SK-N-SH (cell line): ENCODE results near the gene TULP4. TPM values are rescaled to one million over a fixed set of nuclear protein-coding genes. Genes with fewer than 3 reads are reported as not detected.

Experiments used
- CTCF ChIA-PET: fragments of 300-600, 350-600 bp; formaldehyde crosslinking; extraction: SDS; loops from one replicate; lab custom pipeline; 2021; lab: Yijun Ruan, JAX
- POLR2A ChIA-PET: fragments of 350-600 bp; sonication (Branson Sonifier 250); formaldehyde crosslinking; extraction: SDS; loops from one replicate; lab custom pipeline; 2020; ENCODE audit warnings: antibody characterized with exemption, inconsistent platforms; lab: Yijun Ruan, JAX
- DNase-seq: peaks from one replicate; pipeline ENCODE4 v3.0.0; 2012
- H2AFZ ChIP-seq: fragments of 200-600 bp; sonication (generic); 2 replicates; pipeline ENCODE4 v1.8.1; 2016; ENCODE audit warnings: antibody characterized with exemption, mild to moderate bottlenecking, low read depth
- H3F3A ChIP-seq: fragments of 200-600 bp; sonication (generic); replicated peaks from 2 replicates; pipeline ENCODE3; 2016; ENCODE audit warnings: antibody characterized with exemption, mild to moderate bottlenecking; ENCODE audit not compliant: insufficient read depth
- H3K27ac ChIP-seq, 2 experiments: fragments of 200-500 bp in 1 of 2; fragments of 200-600 bp in 1 of 2; sonication (Bioruptor generic) in 1 of 2; sonication (generic), shearing (Covaris generic) in 1 of 2; 2 replicates each; pipeline versions ENCODE4 v1.5.1 to v1.6.1; 2014 to 2016; ENCODE audit warnings: low read depth in 2 of 2, inconsistent platforms in 1 of 2, low read length in 1 of 2, mild to moderate bottlenecking in 1 of 2, mixed read lengths in 1 of 2
- H3K27me3 ChIP-seq: fragments of 200-600 bp; sonication (generic), shearing (Covaris generic); 2 replicates; pipeline ENCODE4 v1.6.1; 2016; ENCODE audit warnings: mixed run types; ENCODE audit not compliant: insufficient read depth
- H3K36me3 ChIP-seq, 2 experiments: fragments of 200-500 bp in 1 of 2; fragments of 200-600 bp in 1 of 2; sonication (Bioruptor generic) in 1 of 2; sonication (generic) in 1 of 2; replicated peaks in 1 of 2; 2 replicates each; pipeline versions ENCODE3 to v1.5.1; 2014 to 2016; ENCODE audit warnings: low read length in 1 of 2, mild to moderate bottlenecking in 1 of 2; ENCODE audit not compliant: insufficient read depth in 2 of 2, control insufficient read depth in 1 of 2
- H3K4me1 ChIP-seq, 2 experiments: fragments of 200-500 bp in 1 of 2; fragments of 200-600 bp in 1 of 2; sonication (Bioruptor generic) in 1 of 2; sonication (generic), shearing (Covaris generic) in 1 of 2; 2 replicates each; pipeline versions ENCODE4 v1.5.1 to v1.6.1; 2014 to 2016; ENCODE audit warnings: low read depth in 1 of 2, low read length in 1 of 2, mixed run types in 1 of 2; ENCODE audit not compliant: insufficient read depth in 2 of 2, control insufficient read depth in 1 of 2
- H3K4me2 ChIP-seq: fragments of 200-600 bp; sonication (generic), shearing (Covaris generic); 2 replicates; pipeline ENCODE4 v1.6.1; 2017; ENCODE audit warnings: mixed run types
- H3K4me3 ChIP-seq, 2 experiments: fragments of 200-500 bp in 1 of 2; fragments of 200-600 bp in 1 of 2; sonication (Bioruptor generic) in 1 of 2; sonication (generic), shearing (Covaris generic) in 1 of 2; 2 replicates each; pipeline versions ENCODE4 v1.5.1 to v1.8.1; 2014 to 2016; ENCODE audit warnings: low read depth in 2 of 2, inconsistent platforms in 1 of 2, low read length in 1 of 2, mild to moderate bottlenecking in 1 of 2, mixed read lengths in 1 of 2, moderate library complexity in 1 of 2
- H3K79me2 ChIP-seq: fragments of 200-600 bp; sonication (generic); 2 replicates; pipeline ENCODE4 v1.8.1; 2017; ENCODE audit warnings: mild to moderate bottlenecking; ENCODE audit not compliant: insufficient read depth
- H3K9ac ChIP-seq: fragments of 200-600 bp; sonication (generic); 2 replicates; pipeline ENCODE4 v1.6.1; 2017; ENCODE audit warnings: mixed run types
- H3K9me2 ChIP-seq: fragments of 200-600 bp; sonication (generic); 2 replicates; pipeline ENCODE4 v1.6.1; 2017; ENCODE audit warnings: mixed run types
- H3K9me3 ChIP-seq: fragments of 200-600 bp; sonication (generic); 2 replicates; pipeline ENCODE4 v1.6.1; 2017; ENCODE audit warnings: mixed run types, mild to moderate bottlenecking, moderate library complexity
- H4K20me1 ChIP-seq: fragments of 200-600 bp; sonication (generic); 2 replicates; pipeline ENCODE4 v1.6.1; 2017; ENCODE audit warnings: mild to moderate bottlenecking, mixed run types; ENCODE audit not compliant: insufficient read depth
- ELF1 ChIP-seq: IDR thresholded peaks from 2 replicates; pipeline ENCODE4 v1.4.0; 2012
- FOSL2 ChIP-seq: IDR thresholded peaks from 2 replicates; pipeline ENCODE4 v1.4.0; 2012; ENCODE audit warnings: low read depth, mild to moderate bottlenecking, moderate library complexity, borderline replicate concordance
- FOXJ3 ChIP-seq: sonication (generic); formaldehyde crosslinking; IDR thresholded peaks from 2 replicates; pipeline ENCODE4 v1.5.1; 2020; ENCODE audit warnings: mild to moderate bottlenecking, missing genetic modification reagents
- FOXM1 ChIP-seq: IDR thresholded peaks from 2 replicates; pipeline ENCODE4 v1.4.0; 2012; ENCODE audit warnings: low read depth, mild to moderate bottlenecking
- JUND ChIP-seq: IDR thresholded peaks from 2 replicates; pipeline ENCODE4 v1.4.0; 2012
- POLR2AphosphoS5 ChIP-seq: IDR thresholded peaks from 2 replicates; pipeline ENCODE4 v1.6.1; 2012; ENCODE audit warnings: low read depth, low read length
- RCOR1 ChIP-seq: fragments of 150-350 bp; IDR thresholded peaks from 2 replicates; pipeline ENCODE4 v1.6.1; 2017; ENCODE audit warnings: antibody characterized with exemption, low read length
- RFX5 ChIP-seq: IDR thresholded peaks from 2 replicates; pipeline ENCODE4 v1.6.1; 2012; ENCODE audit warnings: mild to moderate bottlenecking, improper control_type of control experiment, low read length
- RXRA ChIP-seq: IDR thresholded peaks from 2 replicates; pipeline ENCODE4 v1.4.0; 2012; ENCODE audit warnings: low read depth, mild to moderate bottlenecking, borderline replicate concordance
- TEAD4 ChIP-seq: IDR thresholded peaks from 2 replicates; pipeline ENCODE4 v1.4.0; 2012; ENCODE audit warnings: mild to moderate bottlenecking, borderline replicate concordance; ENCODE audit not compliant: insufficient read depth
- USF2 ChIP-seq: fragments of 150-350 bp; IDR thresholded peaks from 2 replicates; pipeline ENCODE4 v1.6.1; 2017; ENCODE audit warnings: antibody characterized with exemption, low read length, low read depth, borderline replicate concordance
- YY1 ChIP-seq: IDR thresholded peaks from 2 replicates; pipeline ENCODE4 v1.4.0; 2012; ENCODE audit warnings: low read depth, mild to moderate bottlenecking
- WGBS: methylation state at CpG from one replicate; pipeline ENCODE4 v1.1.6; 2017; ENCODE audit warnings: low lambda C conversion rate; 5-methylcytosine and 5-hydroxymethylcytosine counted together
- polyA plus RNA-seq, 3 experiments: library from polyadenylated mRNA; depleted of rRNA; stranded (reverse); fragments of >200 nt; gene quantifications; 2 replicates each; pipeline ENCODE4 v1.2.3, GENCODE V29; 2012
- TF ChIP-seq, protein P1 (sequence below): IDR thresholded peaks from 2 replicates; pipeline ENCODE4; 2012

The TULP4 gene
- polyA plus RNA-seq, 1 of the 3 experiments (the other 2 are of a cell fraction) = 5.9 TPM

- no peak for TF ChIP-seq FOXJ3 (CRISPR knock-in tag)
Observed at GRCh38 chr6:158397578-158397977, 85.3 kb downstream of the TULP4 start (continued).

DNA sequence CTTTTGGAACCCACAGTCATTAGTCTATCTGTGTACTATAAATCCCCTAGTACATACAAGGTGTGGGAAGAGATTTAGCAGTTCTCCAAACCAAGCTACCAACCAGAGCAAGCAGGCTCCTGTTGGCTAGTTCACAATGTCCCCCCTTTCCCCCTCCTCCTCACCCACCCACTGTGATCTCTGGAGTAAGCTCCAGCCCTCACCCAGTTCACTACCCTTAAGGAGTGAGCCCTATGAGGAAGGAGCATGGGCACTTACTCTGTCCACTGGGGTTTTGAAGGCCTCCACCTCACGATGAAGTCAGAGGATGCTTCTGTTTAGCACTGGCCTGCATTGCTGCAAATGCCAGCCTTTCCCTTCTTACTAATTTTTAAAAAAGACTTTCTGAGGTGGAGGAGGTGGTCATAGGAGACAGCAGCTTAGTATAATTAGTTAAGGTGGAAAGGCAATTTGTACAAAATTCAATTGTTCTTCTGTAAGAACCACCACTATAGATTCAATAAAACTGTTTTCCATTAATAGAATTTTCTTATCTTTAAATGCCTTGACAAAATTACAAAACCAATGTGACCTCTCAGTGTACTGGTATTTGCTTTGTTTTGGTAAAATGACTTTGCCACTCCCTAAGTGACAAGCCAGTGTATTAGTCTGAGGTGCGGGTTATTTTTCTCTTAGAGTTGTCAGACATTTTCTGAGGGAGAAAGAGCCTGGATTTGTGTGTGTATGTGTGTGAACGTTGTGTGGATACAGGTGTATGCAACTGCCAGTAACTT is 86.2 kb downstream of the TULP4 start:
- ChIA-PET CTCF (interaction anchor here (1.1 to 2.5 kb wide), 3 partner anchors 11 to 177 kb away, joined by 5 to 10 read pairs (median 5); no protein-coding TSS in a partner anchor), POLR2A (no interaction called here)
- Histone ChIP-seq H3K9me3 (no peaks in the 10 kb centered on the region), H3K9me2 (no peaks in the 10 kb centered on the region), H3K4me2 (no peak overlapping the region), H3K36me3 (peaks cover 0 to 5% of the 10 kb centered on the region in 2 experiments), H2AFZ (no peak overlapping the region), H3K79me2 (peaks cover 38% of the 10 kb centered on the region; the same call in 1 of the 2 replicates), H3K4me1 (peaks cover 0 to 39% of the 10 kb centered on the region in 2 experiments; a peak in 2 of 4 replicates), H3K27me3 (no peaks in the 10 kb centered on the region), H4K20me1 (peaks cover 5% of the 10 kb centered on the region; the same call in 1 of the 2 replicates), H3K4me3 (no peak overlapping the region), H3K27ac (peak overlapping the region in 1 of 2 experiments; percentile 36; a peak in 2 of 4 replicates), H3K9ac (no peak overlapping the region), H3F3A (no peaks in the 10 kb centered on the region)
- TF ChIP-seq POLR2AphosphoS5 = no peak
- TF ChIP-seq USF2 = no peak
- no peak for TF ChIP-seq YY1
- no peak for TF ChIP-seq RCOR1
- no peak for TF ChIP-seq JUND
- no peak for TF ChIP-seq TEAD4
- TF ChIP-seq, protein P1, sequence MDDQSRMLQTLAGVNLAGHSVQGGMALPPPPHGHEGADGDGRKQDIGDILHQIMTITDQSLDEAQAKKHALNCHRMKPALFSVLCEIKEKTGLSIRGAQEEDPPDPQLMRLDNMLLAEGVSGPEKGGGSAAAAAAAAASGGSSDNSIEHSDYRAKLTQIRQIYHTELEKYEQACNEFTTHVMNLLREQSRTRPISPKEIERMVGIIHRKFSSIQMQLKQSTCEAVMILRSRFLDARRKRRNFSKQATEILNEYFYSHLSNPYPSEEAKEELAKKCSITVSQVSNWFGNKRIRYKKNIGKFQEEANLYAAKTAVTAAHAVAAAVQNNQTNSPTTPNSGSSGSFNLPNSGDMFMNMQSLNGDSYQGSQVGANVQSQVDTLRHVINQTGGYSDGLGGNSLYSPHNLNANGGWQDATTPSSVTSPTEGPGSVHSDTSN = no peak
- TF ChIP-seq FOXM1 = no peak
- TF ChIP-seq ELF1 = no peak
- TF ChIP-seq FOSL2 = no peak
- TF ChIP-seq RFX5 = no peak
- TF ChIP-seq RXRA = no peak
- WGBS = 87% methylated on average over 3 of the region's 3 CpGs
- no peak for DNase-seq
